WTC11 (cell line): ENCODE data around the gene ALOXE3.

Experiments used
- CTCF ChIP-seq: fragments of 200-600 bp; IDR thresholded peaks from 2 replicates; pipeline ENCODE4 v1.8.0; 2022; ENCODE audit warnings: antibody characterized with exemption
- ESRRA ChIP-seq: sonication (generic); formaldehyde crosslinking; IDR thresholded peaks from 2 replicates; pipeline ENCODE4 v1.8.1; 2022; ENCODE audit warnings: mild to moderate bottlenecking, missing genetic modification reagents, borderline replicate concordance
- FOXJ3 ChIP-seq: sonication (generic); formaldehyde crosslinking; IDR thresholded peaks from 2 replicates; pipeline ENCODE4 v1.9.0; 2021; ENCODE audit warnings: missing genetic modification reagents, mild to moderate bottlenecking, borderline replicate concordance
- GRHL2 ChIP-seq: fragments of 250-450 bp; sonication (Bioruptor Pico); IDR thresholded peaks from 2 replicates; pipeline ENCODE4 v1.8.0; 2022; ENCODE audit warnings: mild to moderate bottlenecking, moderate library complexity; ENCODE audit not compliant: insufficient replicate concordance, severe bottlenecking
- JUN ChIP-seq: sonication (generic); formaldehyde crosslinking; IDR thresholded peaks from 2 replicates; pipeline ENCODE4 v1.8.0; 2023; ENCODE audit warnings: mild to moderate bottlenecking, missing genetic modification reagents
- MAX ChIP-seq: sonication (generic); formaldehyde crosslinking; IDR thresholded peaks from 2 replicates; pipeline ENCODE4 v1.8.0; 2022; ENCODE audit warnings: mild to moderate bottlenecking, missing genetic modification reagents
- PREB ChIP-seq: sonication (generic); formaldehyde crosslinking; IDR thresholded peaks from 2 replicates; pipeline ENCODE4 v1.8.1; 2022; ENCODE audit warnings: mild to moderate bottlenecking, missing genetic modification reagents, moderate library complexity, borderline replicate concordance
- RELA ChIP-seq: sonication (generic); formaldehyde crosslinking; IDR thresholded peaks from 2 replicates; pipeline ENCODE4 v1.8.1; 2022; ENCODE audit warnings: missing genetic modification reagents, mild to moderate bottlenecking, borderline replicate concordance
- TCF7 ChIP-seq: sonication (generic); formaldehyde crosslinking; IDR thresholded peaks from 2 replicates; pipeline ENCODE4 v1.8.0; 2022; ENCODE audit warnings: mild to moderate bottlenecking, low read depth, missing genetic modification reagents, moderate library complexity
- TEAD1 ChIP-seq: sonication (generic); formaldehyde crosslinking; IDR thresholded peaks from 2 replicates; pipeline ENCODE4 v1.8.0; 2022; ENCODE audit warnings: mild to moderate bottlenecking, missing genetic modification reagents
- TEAD4 ChIP-seq: sonication (generic); formaldehyde crosslinking; IDR thresholded peaks from 2 replicates; pipeline ENCODE4 v1.8.0; 2022; ENCODE audit warnings: mild to moderate bottlenecking, missing genetic modification reagents
- ZNF263 ChIP-seq: sonication (generic); formaldehyde crosslinking; IDR thresholded peaks from 2 replicates; pipeline ENCODE4 v1.8.1; 2022; ENCODE audit warnings: low read depth, mild to moderate bottlenecking, moderate library complexity, missing genetic modification reagents
- ZNF396 ChIP-seq: fragments of 250-450 bp; sonication (Bioruptor Pico); IDR thresholded peaks from 2 replicates; pipeline ENCODE4 v1.8.0; 2021; ENCODE audit warnings: mild to moderate bottlenecking, moderate library complexity, borderline replicate concordance

- no peak for TF ChIP-seq TCF7 (CRISPR knock-in tag)
- TF ChIP-seq ESRRA (CRISPR knock-in tag): no peak
- TF ChIP-seq CTCF: no peak
- no peak for TF ChIP-seq RELA (CRISPR knock-in tag)
- no peak for TF ChIP-seq GRHL2
- no peak for TF ChIP-seq TEAD1 (CRISPR knock-in tag)
- no peak for TF ChIP-seq PREB (CRISPR knock-in tag)
- TF ChIP-seq ZNF396 (CRISPR knock-in tag): no peak
- no peak for TF ChIP-seq MAX (CRISPR knock-in tag)
- no peak for TF ChIP-seq JUN
- TF ChIP-seq FOXJ3 (CRISPR knock-in tag): no peak
- no peak for TF ChIP-seq TEAD4 (CRISPR knock-in tag)
- no peak for TF ChIP-seq ZNF263 (CRISPR knock-in tag)
These were observed 25.5 kb upstream of the ALOXE3 start for GRCh38 chr17:8143581-8144400.
